ENCODE data around the gene GALNTL6. TPM values are rescaled to one million over a fixed set of nuclear protein-coding genes. Genes with fewer than 3 reads are reported as not detected.

The GALNTL6 gene
- total and polyA plus RNA-seq, 2 experiments from 2014 or later: 0.38 to 0.40 TPM

GRCh38 chr4:172692701-172693100 is 879.5 kb downstream of the GALNTL6 start:
- Histone ChIP-seq H3K9me2 (ENCODE audit: insufficient read depth) (no peaks in the 10 kb centered on the region), H3K36me3 (ENCODE audit: insufficient read depth) (no peaks in the 10 kb centered on the region), H3K79me2 (replicated peaks; ENCODE audit: insufficient read depth) (no peaks in the 10 kb centered on the region), H3K27ac (ENCODE audit: low read depth) (no peak overlapping the region), H3K4me3 (no peak overlapping the region), H3K4me2 (no peak overlapping the region), H4K20me1 (replicated peaks; ENCODE audit: insufficient read depth) (no peaks in the 10 kb centered on the region), H2AFZ (no peak overlapping the region), H3K4me1 (ENCODE audit: insufficient read depth) (no peaks in the 10 kb centered on the region), H3K27me3 (ENCODE audit: insufficient read depth) (no peaks in the 10 kb centered on the region), H3F3A (replicated peaks; ENCODE audit: low read depth) (no peaks in the 10 kb centered on the region)
- H3K4me1 Mint-ChIP-seq: no peaks in the 10 kb centered on the region
- no peak overlapping the region for H3K27ac Mint-ChIP-seq
- peaks cover 19% of the 10 kb centered on the region for H3K9me3 Mint-ChIP-seq
- no peaks in the 10 kb centered on the region for H3K27me3 Mint-ChIP-seq (ENCODE audit: insufficient read depth, low read depth, poor library complexity)
- no peak for ATAC-seq
- H3K36me3 Mint-ChIP-seq (ENCODE audit: low read depth): peaks cover 12% of the 10 kb centered on the region; the same call in 2 of the 3 replicates
- H3K4me3 Mint-ChIP-seq: no peak overlapping the region
- no peak for DNase-seq (ENCODE audit: low spot score)
- no peak for TF ChIP-seq JUNB (IDR thresholded peaks at IDR 0.05; ENCODE audit: unreplicated experiment)
- TF ChIP-seq CREB1 (CRISPR knock-in tag; IDR thresholded peaks at IDR 0.05; ENCODE audit: low read depth): no peak
- no peak for TF ChIP-seq CTCF (conservative IDR thresholded peaks at IDR 0.05; ENCODE audit: low read depth in 2 of 2)

- no peaks in the 10 kb centered on the region for H3K36me3 ChIP-seq (ENCODE audit: insufficient read depth)
- no peak for ATAC-seq
Observed at GRCh38 chr4:172698256-172698655, 885.1 kb downstream of the GALNTL6 start.

More at GRCh38 chr4:172698256-172698655, 885.1 kb downstream of the GALNTL6 start:
- H3K4me2 ChIP-seq: no peak overlapping the region
- DNase-seq (ENCODE audit: low spot score): no peak
- H3K79me2 ChIP-seq (replicated peaks; ENCODE audit: insufficient read depth): no peaks in the 10 kb centered on the region
- no peak overlapping the region for H3K4me3 ChIP-seq
- H3F3A ChIP-seq (replicated peaks; ENCODE audit: low read depth): no peaks in the 10 kb centered on the region
- H3K27me3 ChIP-seq (ENCODE audit: insufficient read depth): no peaks in the 10 kb centered on the region
- TF ChIP-seq NANOG (IDR thresholded peaks at IDR 0.05; ENCODE audit: borderline replicate concordance) (no peak), EZH2phosphoT487 (IDR thresholded peaks at IDR 0.05; ENCODE audit: unreplicated experiment) (no peak), CTCF (conservative IDR thresholded peaks at IDR 0.05; ENCODE audit: low read depth in 2 of 2) (no peak)
- TF ChIP-seq, protein P1, sequence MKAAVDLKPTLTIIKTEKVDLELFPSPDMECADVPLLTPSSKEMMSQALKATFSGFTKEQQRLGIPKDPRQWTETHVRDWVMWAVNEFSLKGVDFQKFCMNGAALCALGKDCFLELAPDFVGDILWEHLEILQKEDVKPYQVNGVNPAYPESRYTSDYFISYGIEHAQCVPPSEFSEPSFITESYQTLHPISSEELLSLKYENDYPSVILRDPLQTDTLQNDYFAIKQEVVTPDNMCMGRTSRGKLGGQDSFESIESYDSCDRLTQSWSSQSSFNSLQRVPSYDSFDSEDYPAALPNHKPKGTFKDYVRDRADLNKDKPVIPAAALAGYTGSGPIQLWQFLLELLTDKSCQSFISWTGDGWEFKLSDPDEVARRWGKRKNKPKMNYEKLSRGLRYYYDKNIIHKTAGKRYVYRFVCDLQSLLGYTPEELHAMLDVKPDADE (IDR thresholded peaks at IDR 0.05): no peak
- TF ChIP-seq, protein P2, sequence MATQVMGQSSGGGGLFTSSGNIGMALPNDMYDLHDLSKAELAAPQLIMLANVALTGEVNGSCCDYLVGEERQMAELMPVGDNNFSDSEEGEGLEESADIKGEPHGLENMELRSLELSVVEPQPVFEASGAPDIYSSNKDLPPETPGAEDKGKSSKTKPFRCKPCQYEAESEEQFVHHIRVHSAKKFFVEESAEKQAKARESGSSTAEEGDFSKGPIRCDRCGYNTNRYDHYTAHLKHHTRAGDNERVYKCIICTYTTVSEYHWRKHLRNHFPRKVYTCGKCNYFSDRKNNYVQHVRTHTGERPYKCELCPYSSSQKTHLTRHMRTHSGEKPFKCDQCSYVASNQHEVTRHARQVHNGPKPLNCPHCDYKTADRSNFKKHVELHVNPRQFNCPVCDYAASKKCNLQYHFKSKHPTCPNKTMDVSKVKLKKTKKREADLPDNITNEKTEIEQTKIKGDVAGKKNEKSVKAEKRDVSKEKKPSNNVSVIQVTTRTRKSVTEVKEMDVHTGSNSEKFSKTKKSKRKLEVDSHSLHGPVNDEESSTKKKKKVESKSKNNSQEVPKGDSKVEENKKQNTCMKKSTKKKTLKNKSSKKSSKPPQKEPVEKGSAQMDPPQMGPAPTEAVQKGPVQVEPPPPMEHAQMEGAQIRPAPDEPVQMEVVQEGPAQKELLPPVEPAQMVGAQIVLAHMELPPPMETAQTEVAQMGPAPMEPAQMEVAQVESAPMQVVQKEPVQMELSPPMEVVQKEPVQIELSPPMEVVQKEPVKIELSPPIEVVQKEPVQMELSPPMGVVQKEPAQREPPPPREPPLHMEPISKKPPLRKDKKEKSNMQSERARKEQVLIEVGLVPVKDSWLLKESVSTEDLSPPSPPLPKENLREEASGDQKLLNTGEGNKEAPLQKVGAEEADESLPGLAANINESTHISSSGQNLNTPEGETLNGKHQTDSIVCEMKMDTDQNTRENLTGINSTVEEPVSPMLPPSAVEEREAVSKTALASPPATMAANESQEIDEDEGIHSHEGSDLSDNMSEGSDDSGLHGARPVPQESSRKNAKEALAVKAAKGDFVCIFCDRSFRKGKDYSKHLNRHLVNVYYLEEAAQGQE (IDR thresholded peaks at IDR 0.05; ENCODE audit: unreplicated experiment): no peak
- no peak overlapping the region for H2AFZ ChIP-seq
- no peak overlapping the region for H3K27ac Mint-ChIP-seq
- no peak overlapping the region for H3K4me3 Mint-ChIP-seq
- no peaks in the 10 kb centered on the region for H4K20me1 ChIP-seq (replicated peaks; ENCODE audit: insufficient read depth)
- no peaks in the 10 kb centered on the region for H3K9me2 ChIP-seq (ENCODE audit: insufficient read depth)
- no peaks in the 10 kb centered on the region for H3K27me3 Mint-ChIP-seq (ENCODE audit: insufficient read depth, low read depth, poor library complexity)
- peaks cover 2% of the 10 kb centered on the region; the same call in 1 of the 3 replicates for H3K36me3 Mint-ChIP-seq (ENCODE audit: low read depth)
- H3K4me1 ChIP-seq (ENCODE audit: insufficient read depth): no peaks in the 10 kb centered on the region; the same call in 1 of the 2 replicates
- no peak overlapping the region for H3K27ac ChIP-seq (ENCODE audit: low read depth)
- peaks cover 7% of the 10 kb centered on the region; the same call in 2 of the 3 replicates for H3K9me3 Mint-ChIP-seq
- H3K4me1 Mint-ChIP-seq: no peaks in the 10 kb centered on the region; the same call in 2 of the 3 replicates
